Breast epithelium (tissue), 4 donors: ENCODE results near the gene ARHGAP10. TPM values are rescaled to one million over a fixed set of nuclear protein-coding genes. Genes with fewer than 3 reads are reported as not detected.

Source experiments
- DNase-seq, 2 donors: peaks; one replicate each; pipeline ENCODE4 v3.0.0-alpha.2; 2019; ENCODE audit warnings: low spot score in 2 of 2
- H3K27ac ChIP-seq, 2 donors: fragments of 200-600 bp; sonication (generic) in 1 of 2; one replicate each; pipeline ENCODE4 v1.5.1; 2016 to 2019; ENCODE audit warnings: mild to moderate bottlenecking in 1 of 2
- H3K27me3 ChIP-seq, 2 donors: fragments of 200-600 bp; sonication (generic) in 1 of 2; one replicate each; pipeline versions ENCODE4 v1.5.1 to v1.6.0; 2017 to 2019; ENCODE audit warnings: control low read depth in 1 of 2, mild to moderate bottlenecking in 1 of 2
- H3K36me3 ChIP-seq: fragments of 200-600 bp; one replicate; pipeline ENCODE4 v1.5.1; 2019
- H3K4me1 ChIP-seq, 2 donors: fragments of 200-600 bp; sonication (generic); one replicate each; pipeline ENCODE4 v1.5.1; 2016 to 2019; ENCODE audit warnings: control low read depth in 1 of 2
- H3K4me3 ChIP-seq, 3 donors: fragments of 200-600 bp; sonication (generic); 1 replicate in 2 of 3; 2 replicates in 1 of 3; pipeline ENCODE4 v1.5.1; 2016 to 2019; ENCODE audit warnings: mild to moderate bottlenecking in 3 of 3, moderate library complexity in 2 of 3
- H3K9me3 ChIP-seq, 2 donors: fragments of 200-600 bp; sonication (generic) in 1 of 2; one replicate each; pipeline ENCODE4 v1.5.1; 2016 to 2019; ENCODE audit warnings: control low read depth in 1 of 2
- POLR2A ChIP-seq: fragments of 450-650 bp; IDR thresholded peaks from one replicate; pipeline ENCODE4 v1.6.1; 2016; ENCODE audit warnings: antibody characterized with exemption, mild to moderate bottlenecking, moderate library complexity
- POLR2AphosphoS5 ChIP-seq, 3 donors: sonication (generic); formaldehyde crosslinking; IDR thresholded peaks; one replicate each; pipeline ENCODE4 v1.6.1; 2017; ENCODE audit warnings: antibody characterized with exemption in 3 of 3
- intact Hi-C: fragments of 100-400 bp; cut with DNase I; formaldehyde crosslinking; loops from one replicate; pipeline ENCODE4 v1.15.1; 2023; ENCODE audit warnings: low total_unique reads
- total RNA-seq, 3 donors: library from RNA; depleted of rRNA; stranded (reverse); fragments of >200 nt; gene quantifications; one replicate each; pipeline ENCODE4 v1.1.0, GENCODE V29; 2016
- TF ChIP-seq, protein P1 (sequence below), 3 donors: fragments of 450-650 bp; IDR thresholded peaks; one replicate each; pipeline ENCODE4 v1.5.1; 2016 to 2017; ENCODE audit warnings: antibody characterized with exemption in 3 of 3, mild to moderate bottlenecking in 3 of 3, moderate library complexity in 3 of 3

Gene ARHGAP10
- total RNA-seq, 3 donors from 2014 or later: 49.5 to 138 (median 62.6) TPM

DNA sequence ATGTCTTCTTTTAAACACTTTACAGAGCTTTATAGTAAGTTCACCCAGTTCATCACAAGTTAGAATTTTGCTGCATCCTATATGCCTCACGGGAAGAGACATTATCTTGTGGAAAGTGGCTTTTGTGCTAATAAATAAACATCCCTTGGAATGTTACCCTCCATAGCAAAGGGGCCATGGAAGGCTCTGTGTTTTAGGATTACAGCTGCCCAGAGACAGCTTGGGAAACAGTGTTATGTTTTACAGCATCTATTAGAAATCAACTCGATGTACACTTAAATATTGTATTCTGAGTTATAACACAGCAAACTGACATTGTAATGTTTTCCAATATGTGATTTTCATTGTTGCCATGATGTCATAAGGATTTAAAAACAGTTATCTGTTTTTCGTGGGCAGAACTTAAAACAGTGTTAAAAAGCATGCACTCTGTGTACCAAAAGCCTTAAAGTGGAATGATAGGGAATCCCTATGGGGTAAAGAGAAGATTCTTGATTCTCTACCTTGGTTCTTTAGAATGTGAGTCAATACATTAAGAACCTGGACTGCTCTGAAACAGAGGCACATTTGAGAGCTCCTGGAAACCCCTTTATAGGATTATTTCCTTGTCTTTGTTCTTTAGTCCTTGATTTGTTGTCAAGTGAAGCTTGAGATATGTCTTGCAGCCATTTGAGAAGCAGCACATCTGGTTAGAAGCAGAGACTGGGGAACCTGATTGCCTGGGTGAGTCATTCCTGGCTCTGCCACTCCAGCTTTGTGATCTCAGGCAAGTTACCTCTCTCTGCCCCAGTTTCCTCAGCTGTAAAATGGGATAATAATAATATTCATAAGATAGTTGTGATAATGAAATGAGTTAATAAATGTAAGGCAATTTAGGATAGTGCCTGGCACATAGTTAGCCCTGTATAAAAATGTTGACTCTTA lies 41.6 kb downstream of the ARHGAP10 start:
- Histone ChIP-seq H3K4me3 (no peak overlapping the region), H3K4me1 (no peaks in the 10 kb centered on the region), H3K27me3 (no peaks in the 10 kb centered on the region), H3K27ac (no peak overlapping the region), H3K9me3 (no peaks in the 10 kb centered on the region), H3K36me3 (no peaks in the 10 kb centered on the region)
- intact Hi-C loops: no loop called here
- DNase-seq: no peak
- TF ChIP-seq POLR2A (no peak), POLR2AphosphoS5 (IDR thresholded peaks at IDR 0.05) (no peak)
- TF ChIP-seq, protein P1, sequence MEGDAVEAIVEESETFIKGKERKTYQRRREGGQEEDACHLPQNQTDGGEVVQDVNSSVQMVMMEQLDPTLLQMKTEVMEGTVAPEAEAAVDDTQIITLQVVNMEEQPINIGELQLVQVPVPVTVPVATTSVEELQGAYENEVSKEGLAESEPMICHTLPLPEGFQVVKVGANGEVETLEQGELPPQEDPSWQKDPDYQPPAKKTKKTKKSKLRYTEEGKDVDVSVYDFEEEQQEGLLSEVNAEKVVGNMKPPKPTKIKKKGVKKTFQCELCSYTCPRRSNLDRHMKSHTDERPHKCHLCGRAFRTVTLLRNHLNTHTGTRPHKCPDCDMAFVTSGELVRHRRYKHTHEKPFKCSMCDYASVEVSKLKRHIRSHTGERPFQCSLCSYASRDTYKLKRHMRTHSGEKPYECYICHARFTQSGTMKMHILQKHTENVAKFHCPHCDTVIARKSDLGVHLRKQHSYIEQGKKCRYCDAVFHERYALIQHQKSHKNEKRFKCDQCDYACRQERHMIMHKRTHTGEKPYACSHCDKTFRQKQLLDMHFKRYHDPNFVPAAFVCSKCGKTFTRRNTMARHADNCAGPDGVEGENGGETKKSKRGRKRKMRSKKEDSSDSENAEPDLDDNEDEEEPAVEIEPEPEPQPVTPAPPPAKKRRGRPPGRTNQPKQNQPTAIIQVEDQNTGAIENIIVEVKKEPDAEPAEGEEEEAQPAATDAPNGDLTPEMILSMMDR (IDR thresholded peaks at IDR 0.05): no peak

DNA sequence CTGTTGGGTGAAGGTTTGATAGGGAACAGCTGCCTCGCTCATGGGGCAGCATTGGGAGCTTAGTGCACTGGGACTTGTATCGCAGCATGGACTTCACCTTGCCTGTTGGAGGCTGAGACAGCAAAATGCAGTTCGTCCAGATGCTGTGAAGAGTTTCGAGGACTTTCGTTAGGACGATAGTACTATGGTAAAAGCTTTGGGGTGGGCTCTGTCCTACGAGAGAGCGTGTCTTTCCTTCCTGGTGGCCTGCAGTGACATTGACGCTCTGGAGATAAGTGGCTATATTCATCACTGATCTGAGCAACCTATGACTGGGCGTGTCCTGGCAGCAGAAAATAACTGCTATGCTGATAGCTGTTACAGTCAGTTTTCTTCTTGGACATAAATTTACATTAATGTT lies 44.8 kb downstream of the ARHGAP10 start:
- no peak overlapping the region for H3K4me3 ChIP-seq
- no peak for DNase-seq
- no peaks in the 10 kb centered on the region for H3K9me3 ChIP-seq
- TF ChIP-seq POLR2A (no peak), POLR2AphosphoS5 (IDR thresholded peaks at IDR 0.05) (no peak)
- TF ChIP-seq, protein P1 (IDR thresholded peaks at IDR 0.05): no peak
- H3K36me3 ChIP-seq: no peaks in the 10 kb centered on the region
- H3K4me1 ChIP-seq: no peaks in the 10 kb centered on the region
- intact Hi-C loops: no loop called here
- no peak overlapping the region for H3K27ac ChIP-seq
- H3K27me3 ChIP-seq: no peaks in the 10 kb centered on the region

DNA sequence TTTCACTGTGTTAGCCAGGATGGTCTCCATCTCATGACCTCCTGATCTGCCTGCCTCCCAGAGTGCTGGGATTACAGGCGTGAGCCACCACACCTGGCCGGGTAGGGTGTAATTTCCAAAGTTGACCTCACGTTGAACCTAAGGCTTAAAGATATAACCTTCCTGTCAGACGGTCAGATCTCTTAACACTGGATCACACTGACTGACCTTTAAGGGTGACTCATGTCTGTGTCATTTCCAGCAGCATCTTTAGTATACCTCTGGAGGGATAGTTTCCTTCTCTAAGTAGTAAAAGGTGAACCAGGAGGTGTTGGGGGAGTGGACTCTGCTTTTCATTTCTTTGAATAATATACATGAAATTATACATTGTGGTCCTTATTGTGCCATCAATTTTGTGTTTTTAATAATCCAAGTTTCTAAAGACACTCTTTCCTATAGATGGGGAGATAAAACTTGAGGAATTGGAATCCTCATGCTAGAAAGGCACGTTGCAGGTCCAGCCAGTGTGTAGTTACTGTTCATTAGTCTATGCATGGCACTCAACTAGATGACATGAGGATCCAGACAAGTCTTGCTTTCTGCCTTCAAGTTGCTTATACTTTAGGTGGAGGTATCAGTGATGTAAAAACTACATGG lies 45.7 kb downstream of the ARHGAP10 start:
- H3K9me3 ChIP-seq: no peaks in the 10 kb centered on the region
- H3K36me3 ChIP-seq: no peaks in the 10 kb centered on the region
- no peaks in the 10 kb centered on the region for H3K27me3 ChIP-seq
- no peak overlapping the region for H3K27ac ChIP-seq
- intact Hi-C loops: no loop called here
- no peak overlapping the region for H3K4me3 ChIP-seq
- TF ChIP-seq, protein P1 (IDR thresholded peaks at IDR 0.05): no peak
- TF ChIP-seq POLR2AphosphoS5 (IDR thresholded peaks at IDR 0.05) (no peak), POLR2A (no peak)
- DNase-seq: no peak
- no peaks in the 10 kb centered on the region for H3K4me1 ChIP-seq

DNA sequence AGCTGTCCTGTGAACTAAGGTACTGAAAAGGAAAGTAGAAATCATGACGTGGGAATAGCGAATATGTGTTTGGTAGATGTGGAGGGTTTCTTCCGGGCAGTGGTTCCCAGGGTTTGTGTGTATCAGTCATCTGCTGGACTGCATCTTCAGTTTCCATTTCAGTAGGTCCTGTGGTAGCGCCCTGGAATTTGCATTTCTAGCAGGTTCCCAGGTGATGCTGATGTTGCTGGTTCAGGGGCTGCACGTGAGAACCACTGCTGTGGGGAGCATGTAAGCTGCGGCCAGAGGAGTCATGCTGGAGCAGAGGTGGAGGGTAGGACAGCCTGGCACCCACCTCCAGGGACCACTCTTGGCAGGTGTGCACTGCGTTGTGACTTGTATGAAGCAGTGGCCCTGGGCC lies 47.1 kb downstream of the ARHGAP10 start:
- intact Hi-C loops: no loop called here
- no peak for DNase-seq
- no peaks in the 10 kb centered on the region for H3K27me3 ChIP-seq
- no peak overlapping the region for H3K27ac ChIP-seq
- no peak overlapping the region for H3K4me3 ChIP-seq
- H3K36me3 ChIP-seq: no peaks in the 10 kb centered on the region
- H3K9me3 ChIP-seq: no peaks in the 10 kb centered on the region
- TF ChIP-seq, protein P1 (IDR thresholded peaks at IDR 0.05): no peak
- TF ChIP-seq POLR2A (no peak), POLR2AphosphoS5 (IDR thresholded peaks at IDR 0.05) (no peak)
- H3K4me1 ChIP-seq: no peaks in the 10 kb centered on the region

DNA sequence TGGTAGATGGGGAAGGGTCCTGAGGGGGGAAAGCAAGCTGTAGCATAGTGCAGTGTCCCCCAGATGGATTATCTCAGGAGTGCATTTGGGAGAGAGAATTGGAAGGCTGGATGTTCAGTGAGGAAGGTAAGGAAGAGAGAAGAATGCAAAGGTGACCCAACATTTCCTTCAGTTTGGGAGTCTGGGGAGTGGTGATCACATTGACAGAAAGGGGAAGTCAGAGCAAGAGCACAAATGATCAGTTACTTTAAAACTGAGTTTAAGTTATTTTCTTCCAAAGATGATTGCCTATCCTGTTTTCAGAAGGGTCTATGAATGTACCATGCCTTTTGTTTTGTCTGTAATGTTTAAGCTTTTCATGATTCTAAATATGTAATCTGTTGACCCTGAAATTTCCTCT lies 47.6 kb downstream of the ARHGAP10 start:
- Histone ChIP-seq H3K4me1 (no peaks in the 10 kb centered on the region), H3K4me3 (no peak overlapping the region), H3K27me3 (no peaks in the 10 kb centered on the region), H3K9me3 (no peaks in the 10 kb centered on the region), H3K36me3 (no peaks in the 10 kb centered on the region), H3K27ac (no peak overlapping the region)
- DNase-seq: no peak
- TF ChIP-seq POLR2AphosphoS5 (IDR thresholded peaks at IDR 0.05) (no peak), POLR2A (no peak)
- TF ChIP-seq, protein P1 (IDR thresholded peaks at IDR 0.05): no peak
- intact Hi-C loops: no loop called here
